ENCODE measurements around the gene SEL1L3.
"Not testable (repeated sequence)": the region's sequence is repeated elsewhere in the genome, so short reads cannot be mapped to it uniquely, and the experiment has no call there.

The SEL1L3 gene

DNA sequence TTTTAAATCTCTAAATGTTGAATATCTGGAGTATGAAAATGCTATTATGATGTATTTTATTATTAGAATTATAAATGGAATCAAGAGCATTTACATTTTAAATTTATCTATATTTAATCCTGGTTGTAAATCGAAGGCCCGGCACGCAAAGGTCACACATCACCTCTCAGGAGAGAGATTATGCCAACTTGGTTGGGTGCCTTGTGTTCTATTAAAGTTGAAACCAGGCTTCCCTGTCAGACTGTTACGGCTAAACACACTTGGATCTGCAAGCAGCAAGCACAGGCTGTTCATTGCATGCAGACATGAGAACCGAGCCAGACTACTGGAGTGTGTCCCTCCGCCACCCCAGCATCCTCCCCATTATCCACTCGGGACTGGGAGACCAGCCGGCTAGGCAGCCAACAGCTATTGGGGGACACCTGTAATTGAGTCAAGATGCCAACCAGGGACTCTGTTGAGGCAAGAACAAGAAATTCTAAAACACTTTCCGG lies 16.4 kb upstream of the SEL1L3 start:
- DNase-seq, result no peak

DNA sequence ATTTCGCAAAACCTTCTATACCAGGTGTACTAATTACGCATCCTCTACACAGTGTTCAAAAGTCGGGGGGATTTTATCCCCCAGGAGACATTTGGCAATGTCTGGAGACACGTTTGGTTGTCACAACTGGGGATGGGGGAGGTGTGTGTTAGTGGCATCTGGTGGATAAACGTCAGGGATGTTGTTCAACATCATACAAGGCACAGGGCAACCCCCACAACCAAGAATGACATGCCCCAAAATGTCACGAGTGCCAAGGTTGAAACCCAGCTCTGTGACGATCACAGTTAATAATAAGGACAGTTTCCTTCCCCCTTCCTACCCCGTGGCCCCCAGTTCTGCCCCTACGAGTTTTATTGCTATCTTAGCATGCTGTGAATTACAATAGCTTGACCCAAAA lies 15.9 kb upstream of the SEL1L3 start:
- DNase-seq, result no peak

DNA sequence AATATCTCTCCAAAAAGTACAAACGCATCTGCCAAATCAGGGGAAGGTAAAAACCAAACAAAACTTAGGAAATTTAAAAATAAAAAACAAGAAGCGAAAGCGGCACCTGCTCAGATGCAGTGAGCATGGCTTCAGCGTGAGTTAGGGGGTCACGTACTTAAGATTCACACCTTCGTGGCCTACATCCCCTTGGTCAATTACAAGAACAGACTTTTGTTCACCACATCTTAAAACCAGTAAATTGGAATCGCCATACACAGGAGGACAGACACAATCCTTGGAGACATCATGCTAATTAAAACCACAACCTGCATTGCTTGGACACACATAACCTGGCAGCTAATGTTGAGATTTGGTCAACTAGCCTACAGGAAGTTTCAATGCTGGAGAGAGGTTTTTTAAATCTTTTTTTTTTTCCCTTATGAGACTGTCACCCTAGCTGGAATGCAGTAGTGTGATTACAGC lies 12.5 kb upstream of the SEL1L3 start:
- DNase-seq, result no peak

DNA sequence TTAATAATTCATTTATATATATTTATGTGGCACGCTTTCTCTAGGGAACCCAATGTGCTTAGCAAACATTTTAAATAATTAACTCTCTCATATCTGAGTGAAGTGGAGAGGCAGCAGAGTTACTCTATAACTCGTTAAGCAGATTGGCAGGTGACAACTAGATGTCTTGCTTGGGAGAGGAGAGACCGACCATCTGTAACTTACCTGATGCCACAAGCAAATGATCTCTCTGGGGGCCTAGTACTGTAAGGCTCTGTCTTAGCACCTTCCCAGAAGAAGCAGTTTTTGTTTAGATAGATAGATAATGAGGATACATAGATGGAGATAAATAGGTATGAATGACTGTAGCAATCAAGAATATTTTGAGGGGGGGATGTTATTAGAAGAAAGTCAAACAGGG lies 11.9 kb upstream of the SEL1L3 start:
- no peak for DNase-seq

DNA sequence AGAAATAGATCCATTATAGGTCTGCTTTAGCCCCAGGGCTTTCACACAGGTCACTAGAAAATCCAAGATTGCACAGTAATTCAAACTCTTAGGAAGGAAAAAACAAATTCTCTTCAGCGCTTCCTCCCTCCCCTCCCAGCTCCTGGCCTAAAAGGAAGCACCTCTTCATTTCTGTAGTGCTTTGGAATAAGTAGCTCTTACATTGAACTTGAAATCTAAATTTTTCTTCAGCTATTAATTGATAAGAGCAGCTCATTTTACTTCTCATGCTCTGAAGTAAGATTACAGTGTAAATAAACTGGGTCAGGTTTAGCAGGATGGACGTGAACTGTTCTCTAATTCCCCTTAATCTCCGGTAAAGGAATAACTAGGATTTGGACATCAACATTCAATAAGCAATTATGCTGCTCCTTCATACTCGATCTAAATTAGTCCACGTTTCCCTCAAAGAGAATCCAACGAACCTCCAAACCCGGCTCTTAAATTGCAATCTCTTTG lies 10.9 kb upstream of the SEL1L3 start:
- no peak for DNase-seq

DNA sequence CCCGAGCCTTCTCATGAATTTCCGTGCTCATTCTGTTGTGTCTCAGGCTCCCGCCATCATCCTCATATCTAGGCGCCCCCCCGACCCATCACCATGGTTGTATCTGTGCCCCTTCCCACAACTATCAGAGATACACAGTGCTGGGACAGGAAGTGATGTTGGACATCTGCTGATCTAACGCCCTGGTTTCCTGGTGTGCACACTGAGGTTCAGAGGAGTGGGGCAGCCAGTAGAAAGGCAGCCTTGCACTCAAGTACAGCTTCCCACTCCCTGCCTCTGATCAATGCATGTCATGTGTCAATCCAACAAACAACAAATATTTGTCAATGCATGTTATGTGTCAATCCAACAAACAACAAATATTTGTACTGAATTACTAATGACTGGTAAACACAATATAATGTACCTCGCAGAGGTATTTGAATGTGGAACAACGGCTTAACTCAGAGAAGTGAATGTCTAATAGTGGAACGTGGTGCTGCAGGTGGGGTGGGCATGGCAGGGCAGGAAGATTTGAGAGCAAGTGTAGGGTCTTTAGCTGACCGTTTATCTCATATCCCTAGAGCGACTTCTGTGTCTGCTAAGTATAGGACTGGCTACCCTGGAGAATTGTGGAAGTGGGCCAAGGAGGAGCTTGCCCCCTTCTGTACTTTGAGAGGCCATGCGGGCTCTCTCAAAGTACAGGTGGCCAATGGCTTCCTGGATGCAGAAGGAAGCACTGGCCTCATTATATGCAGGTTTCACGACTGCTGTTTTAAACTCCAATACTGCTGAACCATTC lies 10.3 kb upstream of the SEL1L3 start:
- DNase-seq, result no peak

DNA sequence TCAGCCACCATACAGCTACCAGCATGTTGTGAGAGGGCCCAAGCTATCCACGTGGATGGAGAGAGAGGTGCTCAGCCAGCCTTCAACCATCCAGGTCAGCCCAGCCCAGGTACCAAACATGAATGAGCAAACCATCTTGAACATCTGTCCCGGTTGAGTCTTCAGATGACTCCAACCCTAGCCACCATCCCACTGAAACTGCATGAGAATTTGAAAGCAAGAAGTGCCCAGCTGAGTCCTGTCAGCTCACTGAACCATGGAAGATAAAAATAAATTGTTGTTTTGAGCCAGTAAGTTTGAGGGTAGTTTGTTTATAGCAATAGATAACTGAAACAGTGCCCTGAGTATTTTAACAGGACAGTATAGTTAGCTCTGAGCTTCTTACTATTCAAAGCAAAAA lies 7.3 kb upstream of the SEL1L3 start:
- no peak for DNase-seq

DNA sequence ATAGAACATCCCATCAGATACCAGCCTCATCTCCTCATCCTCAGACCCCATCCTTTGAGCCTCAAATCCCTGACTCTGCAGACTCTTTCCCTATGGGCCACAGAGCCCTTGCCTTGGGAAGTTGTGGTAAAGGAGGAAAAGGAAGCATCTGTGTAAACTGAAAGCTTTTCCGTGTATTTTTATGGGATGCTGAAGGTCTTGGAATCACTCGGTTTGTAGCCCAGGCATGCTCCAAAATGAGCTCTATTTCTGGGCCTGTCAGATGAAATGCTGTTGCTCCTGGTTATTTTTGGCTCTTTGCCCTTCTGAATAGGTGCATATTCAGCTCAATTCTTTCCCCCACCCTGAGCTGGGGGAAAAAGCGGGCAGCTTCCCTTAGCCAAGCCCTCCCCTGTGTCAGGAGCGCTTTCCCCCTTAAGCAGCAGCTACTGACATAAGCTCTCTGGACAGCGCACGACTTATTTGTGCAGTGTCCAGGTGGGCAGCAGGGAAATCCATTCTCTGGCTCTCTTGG lies 5.0 kb upstream of the SEL1L3 start:
- no peak for DNase-seq

DNA sequence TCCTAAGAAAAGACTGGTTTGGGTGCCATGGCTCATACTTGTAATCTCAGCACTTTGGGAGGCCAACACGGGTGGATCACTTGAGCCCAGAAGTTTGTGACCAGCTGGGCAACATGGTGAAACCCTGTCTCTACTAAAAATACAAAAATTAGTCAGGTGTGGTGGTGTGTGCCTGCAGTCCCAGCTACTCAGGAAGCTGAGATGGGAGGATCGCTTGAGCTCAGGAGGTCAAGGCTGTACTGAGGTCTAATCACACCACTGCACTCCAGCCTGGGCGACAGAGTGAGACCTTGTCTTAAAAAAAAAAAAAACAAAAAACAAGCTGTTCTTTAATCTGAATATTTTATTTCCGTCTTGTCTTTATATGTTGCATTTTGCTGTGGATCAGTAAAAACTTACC lies 3.6 kb upstream of the SEL1L3 start:
- DNase-seq, result not testable (repeated sequence)

DNA sequence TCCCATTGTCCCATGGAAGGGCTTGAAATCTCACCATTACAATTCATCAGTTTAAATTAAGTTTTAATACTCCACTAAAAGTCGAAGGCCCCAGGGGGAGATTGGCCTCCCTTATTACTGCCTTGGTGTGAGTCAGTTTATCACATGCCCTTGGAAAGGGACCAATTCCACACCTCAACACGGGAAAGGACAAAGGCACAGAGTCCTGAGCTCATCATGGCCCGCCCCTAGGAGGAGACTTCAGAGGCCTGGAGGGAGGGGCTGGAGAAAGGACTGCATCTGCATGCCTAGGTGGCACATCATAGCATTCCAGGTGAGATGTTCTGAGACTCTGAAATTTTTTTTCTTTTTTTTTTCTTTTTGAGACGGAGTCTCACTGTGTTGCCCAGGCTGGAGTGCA lies 2.8 kb upstream of the SEL1L3 start:
- peak; percentile 52 for DNase-seq

DNA sequence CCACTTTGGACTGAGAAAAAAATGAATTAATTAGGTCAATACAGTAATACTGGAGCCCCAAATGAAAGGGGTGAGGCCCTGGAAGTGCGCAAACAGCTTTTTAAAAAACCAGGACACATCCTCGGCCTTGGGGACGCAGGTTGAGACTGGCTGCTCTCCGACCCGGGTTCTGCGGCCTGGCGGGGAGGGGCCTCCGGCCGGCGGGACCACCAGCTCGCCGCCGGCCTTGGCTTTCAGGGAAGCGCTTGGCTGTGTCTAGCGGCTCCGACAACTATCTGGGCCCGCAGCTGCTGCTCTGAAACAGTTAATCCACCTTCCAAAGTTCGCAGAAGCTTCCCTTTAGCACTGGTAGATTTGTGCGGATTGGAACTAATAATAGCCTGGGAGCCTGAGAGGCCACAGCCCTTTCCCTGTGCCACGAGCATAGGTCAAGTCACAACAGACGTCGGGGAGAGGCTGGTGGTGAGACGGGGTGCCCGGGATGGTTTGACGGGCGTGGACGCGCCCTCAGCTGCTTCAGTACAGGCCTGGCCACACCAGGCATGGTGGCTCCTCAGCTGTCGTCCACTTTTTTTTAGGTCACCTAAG lies 1.1 kb upstream of the SEL1L3 start:
- DNase-seq, result no peak

DNA sequence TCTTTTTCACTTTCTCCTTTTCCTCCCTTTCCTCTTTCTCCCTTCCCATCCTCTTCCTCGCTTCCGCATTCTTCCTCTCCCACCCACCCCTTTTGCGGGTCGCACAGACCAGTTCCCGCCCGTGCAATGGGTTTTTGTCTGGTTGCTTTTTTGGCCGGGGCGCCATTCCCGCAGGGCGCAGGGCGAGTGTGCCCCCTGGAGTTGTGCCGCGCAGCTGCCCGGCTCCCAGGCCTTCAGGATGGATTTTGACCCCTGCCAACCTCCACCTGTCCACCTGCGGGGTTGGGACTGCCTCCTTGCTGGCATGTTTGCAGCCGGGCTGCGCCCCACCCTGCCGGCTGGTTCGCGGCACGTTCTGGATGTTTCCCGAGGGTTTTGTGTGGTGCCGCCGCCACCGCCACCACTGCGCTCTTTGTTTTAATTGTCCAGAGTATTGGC lies 578 bp upstream of the SEL1L3 start:
- no peak for DNase-seq

DNA sequence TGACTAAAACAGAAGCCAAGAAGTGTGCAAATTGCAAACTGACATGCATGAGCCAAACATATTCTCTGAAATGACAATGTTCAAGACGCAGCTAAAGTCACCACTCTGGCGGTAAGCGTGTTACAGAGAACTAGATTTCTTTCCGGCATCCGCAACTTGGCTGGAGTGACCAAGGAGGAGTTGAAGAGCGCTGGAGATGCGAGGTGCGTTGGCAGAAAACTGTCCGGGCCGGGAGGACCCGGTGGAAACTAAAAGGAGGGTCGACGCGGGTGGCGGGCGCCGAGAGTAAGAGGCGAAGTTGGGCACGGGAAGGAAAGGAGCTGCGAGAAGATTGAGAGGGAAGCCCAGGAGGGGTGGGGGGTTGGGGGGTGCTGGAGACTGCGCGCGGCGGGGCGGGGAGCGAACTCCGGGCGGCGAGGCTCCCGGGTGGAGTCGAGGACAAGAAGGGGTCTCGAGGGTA lies 807 bp downstream of the SEL1L3 start:
- peak; percentile 55 for DNase-seq

DNA sequence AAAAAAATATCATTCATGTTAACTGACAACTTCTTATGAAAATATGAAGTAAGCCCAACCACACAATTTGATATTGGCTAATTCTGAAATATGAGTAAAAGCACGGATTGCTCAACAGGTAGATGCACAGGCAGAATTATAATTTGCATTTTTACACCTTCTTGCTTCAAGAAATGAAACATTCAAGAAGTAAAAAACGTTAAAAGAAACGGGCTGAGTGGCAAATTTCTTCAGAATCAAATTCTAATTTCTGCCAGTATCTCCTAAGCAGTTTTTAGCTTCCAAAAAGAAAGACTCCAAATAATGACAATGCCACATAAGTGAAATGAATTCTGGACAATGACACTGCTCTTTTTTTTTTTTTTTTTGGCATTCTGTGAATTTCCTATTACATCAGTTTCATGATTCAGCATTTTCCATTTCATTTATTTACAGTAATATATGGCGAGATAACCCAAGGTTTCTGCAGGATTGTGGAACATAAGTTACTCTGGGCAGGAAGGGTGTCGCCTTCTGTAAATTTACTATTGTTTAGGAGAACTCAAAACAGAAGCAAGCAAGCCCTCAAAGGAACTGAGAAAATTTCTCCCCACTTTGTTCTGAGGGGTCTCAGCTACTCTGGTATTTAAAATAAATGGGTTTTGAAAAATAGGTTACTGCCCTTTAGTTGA lies 1.4 kb downstream of the SEL1L3 start:
- peak; percentile 83 for DNase-seq

DNA sequence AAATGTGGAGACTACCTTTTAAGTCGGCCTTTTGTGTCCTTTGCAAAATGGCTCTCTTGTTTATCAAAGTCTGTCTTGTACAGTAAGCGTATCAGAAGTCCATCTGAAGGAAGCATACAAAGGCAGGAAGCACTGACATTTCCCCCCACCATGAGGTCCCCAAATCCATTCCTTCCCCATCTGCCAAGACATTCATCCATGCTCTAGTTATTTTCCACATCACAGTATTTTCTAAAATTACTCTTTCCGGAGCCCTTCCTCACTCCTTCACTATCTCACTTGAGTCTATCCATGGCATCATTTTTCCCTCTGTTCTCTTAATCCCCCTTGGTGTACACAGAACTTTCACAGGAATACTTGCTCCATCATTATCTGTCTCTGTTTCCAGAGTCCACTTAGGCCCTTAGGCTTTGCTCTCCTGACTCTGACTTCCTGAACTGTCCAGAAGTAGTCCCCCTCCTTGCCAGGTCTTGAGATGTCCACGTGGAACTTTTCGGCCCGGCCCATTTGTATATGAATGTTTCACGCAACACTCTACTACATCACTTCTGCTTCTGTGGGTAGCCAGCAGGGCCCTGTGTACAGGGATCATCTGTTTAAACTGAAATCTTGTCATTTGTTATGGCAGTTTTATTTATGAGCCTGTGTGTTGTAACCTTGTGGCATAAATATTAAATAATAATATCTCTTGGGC lies 2.1 kb downstream of the SEL1L3 start:
- peak; percentile 35 for DNase-seq

DNA sequence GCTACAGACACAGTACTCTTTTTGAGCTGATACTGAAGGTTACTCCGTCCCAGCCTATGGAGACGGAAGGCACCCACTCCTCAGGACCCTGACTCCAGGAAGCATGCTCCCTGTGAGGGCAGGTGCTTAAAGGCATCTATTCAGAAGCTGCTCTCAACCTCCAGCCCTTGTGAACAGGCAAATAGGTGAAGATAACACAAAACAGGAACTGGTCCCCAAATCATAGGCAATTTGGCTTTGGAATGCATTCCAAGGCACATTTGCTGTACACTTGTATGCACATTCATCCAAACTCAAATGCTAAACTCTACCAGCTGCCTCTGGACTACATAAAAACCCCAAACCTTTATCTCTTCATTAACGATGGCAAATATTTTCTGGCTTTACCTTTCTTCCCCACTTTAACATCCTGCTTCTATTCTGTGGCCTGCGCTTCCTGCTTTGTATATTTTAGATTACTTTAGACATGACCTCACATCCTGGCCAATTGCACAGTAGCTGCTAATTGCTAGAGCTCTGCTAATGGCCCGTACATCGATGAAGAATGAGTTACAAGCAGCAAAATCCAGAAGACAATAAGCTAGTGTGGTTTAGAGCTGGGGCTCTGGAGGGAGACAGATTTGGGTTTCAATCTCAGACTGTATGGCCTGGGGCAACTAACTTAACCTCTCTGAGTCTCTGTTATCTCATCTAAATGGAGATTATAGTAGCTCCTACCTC lies 3.2 kb downstream of the SEL1L3 start:
- DNase-seq, result no peak

DNA sequence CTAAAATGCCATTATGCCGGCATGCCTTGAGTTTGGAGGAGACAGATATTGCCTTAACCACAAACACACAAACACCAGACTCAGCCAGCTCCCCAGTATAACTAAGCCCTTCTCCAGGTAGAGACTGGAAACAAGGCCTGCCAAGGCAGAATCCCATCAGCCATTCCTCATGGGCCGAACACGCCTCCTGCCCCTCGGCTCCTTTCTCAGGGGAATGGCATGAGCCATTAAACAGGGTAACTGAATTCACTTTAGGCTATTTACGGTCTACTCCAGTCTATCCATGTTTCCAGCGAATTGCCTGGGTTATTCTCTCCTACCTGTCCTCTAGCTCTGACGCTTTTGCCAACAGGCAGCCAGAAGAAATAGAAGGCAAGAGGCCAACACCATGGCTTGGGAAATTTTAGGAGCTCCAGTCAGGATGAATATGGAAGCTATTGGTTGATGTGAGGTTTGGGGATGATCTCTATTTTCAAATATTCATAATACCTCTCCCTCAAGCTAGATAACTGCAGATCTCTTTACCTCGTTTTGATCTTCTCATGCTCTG lies 4.9 kb downstream of the SEL1L3 start:
- no peak for DNase-seq

DNA sequence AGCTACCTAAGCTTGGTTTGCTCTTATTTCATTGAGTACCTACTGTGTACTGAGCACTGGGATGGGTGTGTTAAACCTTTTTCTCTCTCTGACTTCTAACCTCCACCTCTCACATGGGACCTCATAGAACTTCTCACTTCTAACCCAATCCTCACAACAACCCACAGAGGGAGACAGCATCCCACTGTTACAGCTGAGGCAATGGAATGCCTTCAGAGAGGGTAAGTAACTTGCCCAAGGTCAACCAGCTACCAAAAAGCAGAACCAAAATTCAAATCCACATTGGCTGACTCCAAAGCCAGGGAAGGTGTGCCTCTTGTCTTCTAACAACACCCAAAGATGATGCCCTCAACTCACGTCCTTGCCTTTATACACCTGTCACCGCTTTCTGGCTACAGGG lies 5.4 kb downstream of the SEL1L3 start:
- DNase-seq, result no peak

DNA sequence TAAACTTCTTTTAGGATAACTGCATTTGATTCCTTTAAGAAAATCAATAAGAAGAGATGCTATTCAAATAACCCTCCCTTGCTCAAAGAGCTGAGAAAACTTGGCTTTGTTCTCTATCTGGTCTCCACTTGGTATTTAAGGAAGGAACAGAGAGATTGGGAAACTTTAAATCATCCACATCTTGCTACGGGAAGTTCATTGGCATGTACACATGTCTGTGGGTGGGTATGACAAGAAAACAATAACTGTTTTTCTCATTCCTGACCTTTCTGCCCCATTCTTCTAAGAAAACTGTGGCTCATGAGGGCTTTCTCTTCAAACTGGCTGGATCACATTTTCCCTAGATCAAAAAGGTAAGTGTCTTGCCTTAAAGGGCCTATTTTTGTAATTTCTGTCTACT lies 6.0 kb downstream of the SEL1L3 start:
- DNase-seq, result no peak

DNA sequence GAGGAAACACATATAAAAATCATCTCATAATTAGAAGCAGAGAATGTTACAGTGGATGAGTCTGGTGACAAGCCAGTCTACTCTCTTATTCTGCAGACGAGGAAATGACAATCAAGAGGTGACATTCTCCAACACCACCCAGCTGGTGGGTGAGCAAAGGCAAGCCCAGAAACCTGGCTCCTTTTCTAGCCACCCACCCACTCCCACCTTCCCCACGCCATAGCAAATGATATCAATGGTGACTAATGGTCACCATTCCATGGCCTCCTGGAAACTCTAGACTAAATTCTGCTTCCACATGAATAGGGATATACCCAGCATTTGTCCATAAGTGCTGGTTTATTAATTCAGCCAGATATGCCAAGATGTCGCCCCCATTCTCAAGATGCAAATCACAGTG lies 10.7 kb downstream of the SEL1L3 start:
- no peak for DNase-seq

DNA sequence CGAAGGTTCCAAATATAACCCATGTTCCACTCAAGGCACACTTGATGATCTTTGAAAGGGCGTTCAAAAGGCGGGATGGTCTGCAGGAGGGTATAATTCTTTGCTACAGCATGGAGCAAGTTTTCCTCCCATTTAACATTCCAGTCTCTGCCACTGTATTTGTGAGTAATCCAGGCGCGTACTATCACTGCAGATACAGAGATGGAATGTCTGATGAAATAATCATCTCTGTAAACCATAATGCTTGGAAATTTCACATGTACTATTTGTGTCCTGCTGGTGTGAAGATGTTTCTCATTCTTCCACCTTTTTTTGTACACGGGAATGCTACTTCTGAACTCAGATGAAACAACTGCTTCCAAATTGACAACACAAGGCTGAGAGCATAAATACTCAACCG lies 15.5 kb downstream of the SEL1L3 start:
- DNase-seq, result no peak
